HG03045 (cell line): ENCODE results near the gene PMM1.

Experiments used
- ATAC-seq: cut with Tn5 transposase; IDR thresholded peaks from one replicate; pipeline ENCODE4 v1.9.1; 2021; ENCODE audit warnings: mild to moderate bottlenecking, moderate library complexity; ENCODE audit not compliant: unreplicated experiment

The PMM1 gene

DNA sequence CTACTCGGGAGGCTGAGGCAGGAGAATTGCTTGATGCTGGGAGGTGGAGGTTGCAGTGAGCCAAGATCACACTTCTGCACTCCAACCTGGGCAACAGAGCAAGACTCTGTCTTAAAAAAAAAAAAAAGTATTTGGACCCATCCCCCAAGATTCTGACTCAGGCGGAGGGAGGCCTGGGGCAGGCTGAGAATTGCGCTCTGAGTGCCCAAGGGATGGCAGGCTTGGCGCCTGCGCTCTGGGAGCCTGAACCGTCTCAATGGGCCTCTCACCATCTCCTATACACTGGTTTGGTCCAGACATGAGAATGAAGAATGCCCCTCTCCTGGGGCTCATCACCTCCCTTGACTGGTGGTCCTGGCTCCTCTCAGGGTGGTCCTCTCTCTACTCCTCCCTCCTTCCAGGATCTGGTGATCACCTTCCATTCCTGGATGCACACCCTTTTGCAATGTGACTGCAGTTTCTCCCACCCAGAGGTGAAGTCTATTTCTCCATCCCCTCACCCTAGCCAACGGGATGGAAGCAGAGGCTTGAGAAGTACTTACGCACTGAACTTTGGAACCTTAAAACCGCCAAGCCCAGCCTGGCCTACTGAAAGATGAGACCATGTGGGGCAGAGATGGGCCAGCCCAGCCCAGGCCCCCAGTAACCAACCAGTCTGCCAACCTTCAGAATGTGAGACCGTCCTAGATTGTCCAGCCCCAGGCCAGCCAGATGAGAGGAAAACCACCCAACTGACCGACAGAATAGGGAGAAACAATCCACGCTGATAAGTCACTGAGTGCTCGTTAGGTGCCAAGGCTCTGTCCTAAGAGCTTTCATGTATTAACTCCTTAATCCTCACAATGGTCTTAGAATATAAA, 50.3 kb downstream of the PMM1 start:
- no peak for ATAC-seq

- no peak for ATAC-seq
Measured at GRCh38 chr22:41538583-41538982, 51.1 kb downstream of the PMM1 start.

GRCh38 chr22:41537203-41537602, 52.4 kb downstream of the PMM1 start:
- ATAC-seq: no peak

DNA sequence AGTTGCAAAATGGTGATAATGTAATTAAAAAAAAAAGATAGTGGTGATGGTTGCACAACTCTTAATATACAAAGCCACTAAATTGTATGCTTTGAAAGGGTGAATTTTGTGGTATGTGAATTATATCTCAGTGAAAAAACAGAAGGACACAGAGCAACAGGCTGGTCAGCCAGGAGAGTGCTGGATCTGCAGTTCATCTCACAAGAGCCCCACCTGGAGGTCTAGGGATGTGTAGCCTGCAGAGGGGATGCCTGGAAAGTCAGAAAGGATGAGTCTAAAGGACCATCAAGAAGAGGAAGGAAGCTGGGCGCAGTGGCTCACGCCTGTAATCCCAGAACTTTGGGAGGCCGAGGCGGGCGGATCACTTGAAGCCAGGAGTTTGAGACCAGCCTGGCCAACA, 54.4 kb downstream of the PMM1 start:
- no peak for ATAC-seq

DNA sequence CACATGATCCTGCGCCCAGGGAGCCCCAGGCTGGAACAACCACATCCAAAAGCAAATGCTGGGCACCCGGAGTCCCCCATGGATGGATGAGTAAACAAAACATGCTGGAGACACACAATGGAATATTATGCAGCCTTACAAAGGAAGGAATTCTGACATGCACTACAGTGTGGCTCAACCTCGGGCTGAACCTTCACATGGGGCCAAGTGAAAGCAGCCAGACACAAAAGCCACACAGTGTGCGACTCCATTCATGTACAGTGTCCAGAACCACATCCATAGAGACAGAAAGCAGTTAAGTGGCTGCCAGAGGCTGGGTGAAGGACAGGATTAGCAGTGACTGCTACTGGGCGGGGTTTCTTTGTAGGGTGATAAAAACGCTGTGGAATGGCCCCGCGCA, 55.4 kb downstream of the PMM1 start:
- ATAC-seq: no peak

DNA sequence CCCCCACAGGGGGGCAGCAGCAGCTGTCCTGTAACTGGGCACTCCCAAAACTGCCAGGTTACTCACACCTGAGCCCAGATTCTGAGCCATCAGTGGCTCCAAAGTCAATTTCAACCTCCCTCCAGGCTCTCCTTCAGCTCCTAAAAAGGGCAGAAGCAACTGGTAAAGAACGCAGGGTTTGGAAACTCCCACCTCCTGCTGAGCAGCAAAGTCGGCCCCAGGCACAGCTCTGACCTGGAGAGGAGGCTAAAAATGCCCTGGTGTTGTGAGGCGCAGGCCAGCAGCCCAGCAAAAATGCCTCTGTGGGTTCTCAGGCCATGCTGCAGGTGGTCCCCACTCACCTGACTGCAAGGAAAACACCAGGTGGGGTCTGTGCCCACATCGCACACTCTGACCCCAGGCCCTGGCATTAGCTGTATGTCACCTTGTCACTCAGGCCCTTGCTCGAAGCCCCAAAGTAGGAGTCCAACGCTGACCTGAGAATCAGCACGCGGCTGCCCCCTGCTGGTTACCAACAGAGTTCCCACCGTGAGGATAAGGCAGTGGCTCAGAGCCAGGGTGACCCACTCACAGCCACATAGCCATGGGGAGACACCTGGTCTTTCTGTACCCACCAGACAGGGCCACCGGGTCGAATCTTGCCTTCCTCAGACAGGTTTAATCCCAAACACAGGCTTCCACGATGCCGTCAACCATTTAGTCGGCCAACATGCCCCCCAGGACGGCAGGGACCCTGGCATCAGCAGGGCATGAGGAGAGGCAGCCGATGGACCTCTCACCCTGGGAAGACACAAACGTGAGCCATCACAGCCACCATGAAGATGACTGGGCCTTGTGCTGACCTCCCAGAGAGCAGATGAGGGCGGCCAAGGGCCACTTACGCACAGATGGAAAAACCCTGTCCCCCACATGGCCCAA, 56.5 kb downstream of the PMM1 start:
- no peak for ATAC-seq

DNA sequence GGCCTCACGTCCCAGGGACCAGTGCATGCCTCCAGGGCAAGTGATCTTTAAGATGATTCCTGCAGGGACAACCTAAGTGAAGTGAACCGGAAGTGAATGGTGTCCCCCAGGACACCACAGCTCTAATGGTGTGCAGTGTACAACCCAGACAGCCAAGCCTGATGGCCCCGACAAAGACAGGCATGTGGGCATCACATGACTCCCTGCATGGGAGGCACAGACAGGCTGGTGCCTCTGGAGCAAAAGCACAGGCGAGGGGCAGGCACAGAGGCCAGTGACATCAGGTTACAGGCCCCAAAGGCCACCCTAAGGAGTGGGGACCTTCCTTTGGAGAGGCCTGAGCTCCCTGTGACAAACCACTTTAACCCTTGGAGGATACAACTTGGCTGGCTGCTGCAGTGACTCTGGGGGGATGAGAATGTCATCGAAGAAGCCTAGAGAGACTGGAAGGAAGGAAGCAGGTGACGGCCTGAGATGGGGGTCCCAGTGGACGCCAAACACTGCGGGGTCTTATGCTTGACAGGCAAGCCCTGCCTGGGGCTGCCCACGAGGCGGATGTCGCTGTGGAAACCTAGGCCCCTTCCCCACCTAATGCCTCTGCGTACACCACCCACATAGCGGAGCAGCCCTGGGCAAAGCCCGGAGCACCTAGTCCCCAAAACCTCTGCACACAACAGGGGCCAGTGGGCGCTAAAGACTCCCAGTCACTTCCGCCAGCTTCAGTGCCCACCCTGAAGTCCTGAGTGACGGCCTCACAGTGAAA, 57.7 kb downstream of the PMM1 start:
- ATAC-seq: no peak

DNA sequence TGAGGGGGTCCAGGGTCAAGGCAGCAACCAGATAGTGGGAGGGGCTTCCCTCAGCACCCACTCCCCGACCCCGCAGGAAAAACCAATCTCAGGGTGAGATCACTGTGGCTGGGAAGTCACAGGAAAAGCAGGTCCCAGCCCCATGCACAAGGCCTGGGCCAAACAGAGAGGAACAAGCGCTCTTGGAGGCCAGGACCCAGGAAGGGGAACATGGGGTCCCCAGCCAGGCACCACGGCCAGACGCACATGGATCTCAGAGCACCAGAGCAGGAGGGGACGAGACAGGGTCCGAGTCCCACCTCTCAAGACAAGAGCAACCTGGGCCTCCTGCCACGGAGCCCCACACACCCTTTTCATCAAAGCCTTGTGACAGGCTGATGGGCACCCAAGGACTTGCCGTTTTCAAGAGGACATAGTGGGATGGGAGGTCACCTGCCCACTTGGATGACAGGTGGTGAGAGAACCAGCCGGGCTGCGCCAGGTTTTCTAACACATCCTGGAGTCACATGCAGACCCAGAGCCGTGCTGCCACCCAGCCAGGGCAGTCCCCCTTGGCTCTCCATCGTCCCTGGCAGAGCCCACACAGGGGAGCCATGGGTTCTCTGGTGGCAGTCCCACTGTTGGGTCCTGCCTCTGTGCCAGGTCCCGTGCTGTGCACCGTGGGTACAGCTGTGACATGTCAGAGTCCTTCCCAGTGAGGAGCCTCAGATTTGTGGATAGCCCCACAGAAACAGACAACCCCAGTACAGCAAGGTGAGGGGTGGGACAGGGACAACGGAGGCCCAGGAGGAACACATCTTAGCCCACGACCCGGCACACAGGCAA, 58.5 kb downstream of the PMM1 start:
- ATAC-seq: no peak

DNA sequence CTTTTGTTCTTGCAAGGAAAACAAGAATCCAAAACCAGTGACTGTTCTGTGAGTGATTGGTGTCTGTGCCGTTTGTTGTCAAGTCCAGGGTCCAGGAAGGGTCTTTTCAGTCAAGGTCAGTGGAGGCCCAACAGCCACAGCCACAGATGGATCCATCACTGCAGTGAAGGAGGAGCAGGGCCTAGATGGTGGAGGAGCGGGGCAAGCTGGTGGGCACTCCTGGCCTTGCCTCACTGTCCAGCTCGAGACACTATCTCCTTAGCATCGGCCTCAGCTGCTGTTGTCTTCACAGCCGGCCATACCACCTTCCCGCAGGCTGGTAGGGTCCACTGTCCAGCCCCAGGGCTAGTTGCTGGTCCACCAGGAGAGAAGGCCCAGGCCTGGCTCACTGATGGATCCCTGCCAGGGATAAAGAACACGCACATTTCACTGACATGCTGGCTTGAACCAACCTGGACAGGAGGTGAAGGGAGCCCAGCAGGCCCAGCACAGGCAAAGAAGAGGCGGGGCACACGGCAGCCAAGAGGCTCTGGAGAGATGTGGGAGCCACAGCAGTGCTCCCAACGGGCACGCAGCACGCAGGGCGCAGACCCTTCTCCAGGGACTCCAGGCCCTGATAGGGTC, 60.6 kb downstream of the PMM1 start:
- no peak for ATAC-seq

GRCh38 chr22:41528132-41528766, 61.4 kb downstream of the PMM1 start:
- no peak for ATAC-seq
